Psoas muscle (tissue), 8 donors: ENCODE data around the gene IL23A. TPM values are rescaled to one million over a fixed set of nuclear protein-coding genes. Genes with fewer than 3 reads are reported as not detected.
"Not testable (repeated sequence)": the region's sequence is repeated elsewhere in the genome, so short reads cannot be mapped to it uniquely, and the experiment has no call there.

ENCODE experiments used
- ATAC-seq, 4 donors: fragments of 200-7000 bp; cut with Tn5 transposase; one replicate each; pipeline ENCODE4 v1.9.1; 2020; ENCODE audit warnings: moderate library complexity in 3 of 4, mild to moderate bottlenecking in 2 of 4
- DNase-seq, 2 donors: peaks; one replicate each; pipeline ENCODE4 v3.0.0-alpha.2; 2020
- H3K27ac ChIP-seq: fragments of 200-600 bp; one replicate; pipeline ENCODE4 v1.8.0; 2022
- H3K27me3 ChIP-seq, 3 donors: fragments of 200-600 bp in 1 of 3; one replicate each; pipeline versions ENCODE4 v1.6.1 to v1.8.0; 2013 to 2022; ENCODE audit warnings: low read length in 2 of 3, mild to moderate bottlenecking in 2 of 3, moderate library complexity in 1 of 3; ENCODE audit not compliant: insufficient read depth in 3 of 3
- H3K36me3 ChIP-seq, 2 donors: fragments of 200-600 bp in 1 of 2; one replicate each; pipeline versions ENCODE4 v1.6.1 to v1.8.0; 2013 to 2022; ENCODE audit warnings: low read depth in 1 of 2, mild to moderate bottlenecking in 1 of 2, moderate library complexity in 1 of 2; ENCODE audit not compliant: insufficient read depth in 1 of 2
- H3K4me1 ChIP-seq: fragments of 200-600 bp; one replicate; pipeline ENCODE4 v1.8.0; 2022
- H3K4me3 ChIP-seq: fragments of 200-600 bp; one replicate; pipeline ENCODE4 v1.8.0; 2022; ENCODE audit warnings: mild to moderate bottlenecking
- H3K9me3 ChIP-seq: fragments of 200-600 bp; one replicate; pipeline ENCODE4 v1.8.0; 2022
- WGBS, 3 donors: extraction: QIAGEN DNeasy Blood & Tissue Kit; methylation state at CpG; one replicate each; pipeline versions ENCODE4 v1.1.6 to v1.1.7; 2013; 5-methylcytosine and 5-hydroxymethylcytosine counted together
- intact Hi-C, 2 donors: fragments of 100-400 bp; cut with DNase I; formaldehyde crosslinking; loops; one replicate each; pipeline versions ENCODE4 v1.11.0 to v1.14.2; 2022
- polyA plus RNA-seq, 3 donors: library from polyadenylated mRNA; stranded (reverse); fragments of 200-250 nt; gene quantifications; one replicate each; pipeline ENCODE4 v1.2.3, GENCODE V29; 2013
- total RNA-seq, 4 donors: library from RNA; stranded (reverse); fragmentation: NEBNext Ultra II Directional in 2 of 4; extraction: Animal tissue kit (Norgen Biotek cat#: 25700) in 2 of 4; gene quantifications; one replicate each; pipeline versions ENCODE4 v1.2.1 to v1.2.4, GENCODE V29; 2021 to 2023
- TF ChIP-seq, protein P1 (sequence below): fragments of 200-600 bp; IDR thresholded peaks from one replicate; pipeline ENCODE4 v1.8.0; 2022; ENCODE audit warnings: antibody characterized with exemption
- donor health status: healthy with polysubstance abuse.
- donor health status: DM: no; HTN: no; CAD: no; lungs with moderate emphysema.
- donor health status: Bipolar disorder and iron deficiency.
- donor health status: healthy.
- donor health status: DM: yes; HTN: yes; CAD: no.
- donor health status: DM: no; HTN: no; CAD: no.
- donor health status: DM: no; HTN: no; CAD: no.
- donor health status: DM: yes; HTN: yes; CAD: no.

IL23A gene
- total and polyA plus RNA-seq, 7 donors: 0.32 to 0.68 (median 0.57) TPM; not detected in 4

DNA sequence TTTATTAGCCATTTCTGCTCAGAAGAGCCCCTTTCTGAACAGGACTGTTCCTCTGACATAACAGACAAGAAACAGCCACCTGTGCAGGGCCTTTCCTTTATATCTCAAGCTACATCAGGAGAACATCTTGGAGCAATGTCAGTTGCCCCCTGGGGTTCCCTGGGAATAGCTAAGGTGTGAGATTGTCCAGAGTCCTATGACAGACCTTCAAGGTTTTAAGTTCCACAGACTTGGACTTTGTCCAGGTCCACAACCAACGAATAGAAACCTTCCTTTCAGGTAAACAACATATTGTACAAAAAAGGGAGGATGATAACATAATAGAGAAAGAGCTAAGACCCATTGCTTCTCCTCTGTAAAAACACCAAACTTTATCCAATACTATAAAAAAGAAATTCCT, 2.9 kb downstream of the IL23A start:
- TF ChIP-seq, protein P1, sequence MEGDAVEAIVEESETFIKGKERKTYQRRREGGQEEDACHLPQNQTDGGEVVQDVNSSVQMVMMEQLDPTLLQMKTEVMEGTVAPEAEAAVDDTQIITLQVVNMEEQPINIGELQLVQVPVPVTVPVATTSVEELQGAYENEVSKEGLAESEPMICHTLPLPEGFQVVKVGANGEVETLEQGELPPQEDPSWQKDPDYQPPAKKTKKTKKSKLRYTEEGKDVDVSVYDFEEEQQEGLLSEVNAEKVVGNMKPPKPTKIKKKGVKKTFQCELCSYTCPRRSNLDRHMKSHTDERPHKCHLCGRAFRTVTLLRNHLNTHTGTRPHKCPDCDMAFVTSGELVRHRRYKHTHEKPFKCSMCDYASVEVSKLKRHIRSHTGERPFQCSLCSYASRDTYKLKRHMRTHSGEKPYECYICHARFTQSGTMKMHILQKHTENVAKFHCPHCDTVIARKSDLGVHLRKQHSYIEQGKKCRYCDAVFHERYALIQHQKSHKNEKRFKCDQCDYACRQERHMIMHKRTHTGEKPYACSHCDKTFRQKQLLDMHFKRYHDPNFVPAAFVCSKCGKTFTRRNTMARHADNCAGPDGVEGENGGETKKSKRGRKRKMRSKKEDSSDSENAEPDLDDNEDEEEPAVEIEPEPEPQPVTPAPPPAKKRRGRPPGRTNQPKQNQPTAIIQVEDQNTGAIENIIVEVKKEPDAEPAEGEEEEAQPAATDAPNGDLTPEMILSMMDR: no peak
- Histone ChIP-seq H3K27ac (no peak overlapping the region), H3K4me1 (no peaks in the 10 kb centered on the region), H3K27me3 (no peaks in the 10 kb centered on the region), H3K9me3 (no peaks in the 10 kb centered on the region), H3K4me3 (no peak overlapping the region), H3K36me3 (peaks cover 6 to 56% of the 10 kb centered on the region in 2 donors)
- WGBS, 3 donors: 14 to 58% (median 27%) methylated on average over 1 of the region's 1 CpG
- intact Hi-C loops: no loop called here
- DNase-seq (no peak), ATAC-seq (no peak)

- H3K27ac ChIP-seq, H3K9me3 ChIP-seq, H3K4me1 ChIP-seq, H3K4me3 ChIP-seq, H3K27me3 ChIP-seq, ATAC-seq, DNase-seq, intact Hi-C loops: not testable (repeated sequence)
- WGBS, 3 donors: 96 to 100% (median 97%) methylated on average over 2 of the region's 2 CpGs
- H3K36me3 ChIP-seq: peaks cover 6 to 61% of the 10 kb centered on the region in 2 donors
Measured at GRCh38 chr12:56342290-56342689, 3.6 kb downstream of the IL23A start.

DNA sequence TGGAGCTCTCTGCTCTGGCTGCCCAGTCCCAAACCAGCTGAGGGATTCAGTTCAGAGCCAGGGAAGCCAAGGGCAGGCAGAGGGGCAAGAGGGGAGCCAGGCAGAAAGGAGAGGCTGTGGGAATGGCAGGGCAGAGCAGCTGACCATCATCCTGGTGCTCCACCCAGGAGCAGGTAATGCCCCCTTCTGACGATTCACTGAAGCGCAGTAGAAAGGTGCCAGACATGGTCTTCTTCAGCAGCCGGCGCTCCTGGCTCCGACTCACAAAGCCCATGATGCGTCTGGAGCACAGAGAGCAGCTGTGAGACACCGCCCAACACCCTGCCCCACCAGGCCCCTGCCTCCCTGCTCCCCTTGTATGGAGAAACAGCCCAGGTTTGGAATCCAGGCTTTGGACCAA, 8.0 kb downstream of the IL23A start:
- H3K9me3 ChIP-seq: no peaks in the 10 kb centered on the region
- no peak overlapping the region for H3K27ac ChIP-seq
- peak in 3 of 4 donors; percentile 23 to 49 (median 43) for ATAC-seq
- WGBS, 3 donors: 64 to 72% (median 69%) methylated on average over 7 of the region's 7 CpGs
- H3K4me3 ChIP-seq: no peak overlapping the region
- intact Hi-C loops: no loop called here
- H3K4me1 ChIP-seq: no peaks in the 10 kb centered on the region
- no peak for DNase-seq
- no peaks in the 10 kb centered on the region for H3K27me3 ChIP-seq
- TF ChIP-seq, protein P1: no peak
- peaks cover 18 to 99% of the 10 kb centered on the region in 2 donors for H3K36me3 ChIP-seq

GRCh38 chr12:56347255-56347654, 8.6 kb downstream of the IL23A start:
- 88 to 92% (median 88%) methylated on average over 9 of the region's 9 CpGs for WGBS, 3 donors
- ATAC-seq, H3K4me3 ChIP-seq, DNase-seq, H3K9me3 ChIP-seq, H3K4me1 ChIP-seq, H3K27ac ChIP-seq, H3K27me3 ChIP-seq, intact Hi-C loops: not testable (repeated sequence)
- H3K36me3 ChIP-seq: peaks cover 18 to 99% of the 10 kb centered on the region in 2 donors

DNA sequence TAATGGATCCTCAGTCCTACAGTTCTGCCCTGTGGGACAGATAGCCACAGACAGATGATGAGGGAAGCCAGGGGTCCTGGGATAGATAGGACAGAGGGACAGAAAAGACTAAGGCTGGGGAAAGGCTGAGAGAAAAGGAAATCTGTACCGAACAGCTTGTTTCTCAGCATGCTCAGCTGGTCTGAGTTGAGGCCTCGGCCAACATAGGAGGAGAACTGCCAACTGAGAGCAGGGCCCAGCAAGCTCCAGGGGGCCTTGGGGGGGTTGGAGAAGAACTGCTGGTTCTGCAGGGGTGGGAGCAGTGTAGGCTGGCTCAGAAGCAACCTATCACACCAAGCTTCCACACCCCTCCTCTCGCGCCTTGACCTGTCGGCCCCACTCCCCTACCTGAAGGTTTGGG, 10.1 kb downstream of the IL23A start:
- ATAC-seq (no peak), DNase-seq (no peak)
- Histone ChIP-seq H3K27ac (no peak overlapping the region), H3K4me1 (no peaks in the 10 kb centered on the region), H3K27me3 (no peaks in the 10 kb centered on the region), H3K9me3 (no peaks in the 10 kb centered on the region), H3K4me3 (no peak overlapping the region), H3K36me3 (peaks cover 15 to 99% of the 10 kb centered on the region in 2 donors)
- TF ChIP-seq, protein P1: no peak
- intact Hi-C loops: no loop called here
- WGBS, 3 donors: 90 to 92% (median 90%) methylated on average over 5 of the region's 5 CpGs

DNA sequence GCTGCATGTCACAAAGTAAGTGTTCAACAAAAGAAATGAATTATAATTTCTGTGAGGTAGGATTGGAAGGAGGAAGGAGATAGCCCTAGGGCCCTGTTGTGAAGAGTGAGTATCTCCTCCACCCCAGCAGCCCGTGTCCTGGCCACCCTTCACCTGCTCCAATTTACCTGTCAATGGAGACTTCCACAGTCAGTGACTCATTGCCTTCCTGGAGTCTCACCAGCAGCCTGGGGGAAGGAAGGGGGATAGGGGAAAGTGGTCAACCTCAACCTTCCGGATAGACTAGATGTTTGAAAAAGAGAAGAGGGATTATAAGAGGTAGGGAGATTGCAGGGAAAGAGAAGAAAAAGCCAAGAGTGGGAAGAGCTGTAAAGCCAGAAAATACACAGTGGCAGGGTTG, 12.0 kb downstream of the IL23A start:
- Histone ChIP-seq H3K27me3 (no peaks in the 10 kb centered on the region), H3K4me1 (no peaks in the 10 kb centered on the region), H3K4me3 (no peak overlapping the region), H3K36me3 (peaks cover 15 to 99% of the 10 kb centered on the region in 2 donors), H3K27ac (no peak overlapping the region), H3K9me3 (no peaks in the 10 kb centered on the region)
- ATAC-seq: no peak
- WGBS, 3 donors: 89 to 100% (median 93%) methylated on average over 2 of the region's 2 CpGs
- intact Hi-C loops: no loop called here
- no peak for DNase-seq
- TF ChIP-seq, protein P1: no peak
